K562 (cell line): ENCODE data around the gene ZNF138. TPM values are rescaled to one million over a fixed set of nuclear protein-coding genes. Genes with fewer than 3 reads are reported as not detected.

ENCODE experiments used
- ATAC-seq: fragments of 200-7000 bp; cut with Tn5 transposase; 3 replicates; pipeline ENCODE4 v1.9.1; 2020; ENCODE audit warnings: moderate library complexity
- BruUV-seq: library from RNA; stranded (reverse); fragments of 400-500 nt; replicated peaks from 2 replicates; lab custom pipeline; 2021; lab: Mats Ljungman, UMichigan
- CTCF ChIA-PET: fragments of 300-600 bp; formaldehyde crosslinking; extraction: SDS; loops from one replicate; lab custom pipeline; 2021; ENCODE audit warnings: low intra/inter-chr PET ratio; lab: Yijun Ruan, JAX
- POLR2A ChIA-PET: fragments of 300-600, 350-650 bp; sonication (Branson Sonifier 250); formaldehyde crosslinking; extraction: SDS; loops from one replicate; lab custom pipeline; 2021; ENCODE audit warnings: antibody characterized with exemption, inconsistent platforms; lab: Yijun Ruan, JAX
- DNase-seq, 4 experiments: peaks; one replicate each; pipeline versions ENCODE4 v3.0.0 to v3.0.0-alpha.2; 2011 to 2018; ENCODE audit warnings: low spot score in 3 of 4, mixed read lengths in 3 of 4; ENCODE audit errors: extremely low read depth in 1 of 4
- FAIRE-seq: peaks from 2 replicates; lab custom pipeline; 2011; peaks lifted over from hg19 to GRCh38; lab: Jason Lieb, UNC
- H2AFZ ChIP-seq: 2 replicates; pipeline ENCODE4 v1.6.0; 2011; ENCODE audit warnings: low read depth, low read length, control low read depth, inconsistent platforms
- H3K27ac ChIP-seq: fragments of 200-600 bp; 3 replicates; pipeline ENCODE4 v1.8.0; 2011; ENCODE audit warnings: low read depth, mild to moderate bottlenecking, control low read depth, inconsistent platforms, low read length, moderate library complexity, mixed read lengths; ENCODE audit errors: extremely low read depth
- H3K27me3 ChIP-seq, 2 experiments: fragments of 300-600 bp in 1 of 2; 2 replicates in 1 of 2; 3 replicates in 1 of 2; pipeline versions ENCODE4 v1.6.0 to v1.8.0; 2011; ENCODE audit warnings: inconsistent platforms in 2 of 2, low read length in 2 of 2, mild to moderate bottlenecking in 1 of 2, mixed read lengths in 1 of 2, moderate library complexity in 1 of 2; ENCODE audit not compliant: control insufficient read depth in 2 of 2, insufficient read depth in 2 of 2
- H3K36me3 ChIP-seq: fragments of 300-600 bp; 3 replicates; pipeline ENCODE4 v1.8.0; 2011; ENCODE audit warnings: mild to moderate bottlenecking, low read length, inconsistent platforms; ENCODE audit not compliant: control insufficient read depth, insufficient read depth
- H3K4me1 ChIP-seq, 2 experiments: fragments of 200-600 bp in 1 of 2; replicated peaks in 1 of 2; 2 replicates in 1 of 2; 3 replicates in 1 of 2; pipeline versions ENCODE4 v1.5.1 to v1.8.0; 2011; ENCODE audit warnings: inconsistent platforms in 2 of 2, low read length in 2 of 2, mild to moderate bottlenecking in 1 of 2, mixed read lengths in 1 of 2, moderate library complexity in 1 of 2; ENCODE audit not compliant: control insufficient read depth in 2 of 2, insufficient read depth in 2 of 2
- H3K4me2 ChIP-seq: 2 replicates; pipeline ENCODE4 v1.6.1; 2011; ENCODE audit warnings: low read length, control low read depth, inconsistent platforms, mixed read lengths; ENCODE audit not compliant: insufficient read depth
- H3K4me3 ChIP-seq: fragments of 200-600 bp; sonication (generic), shearing (Covaris generic); 2 replicates; pipeline ENCODE4 v1.5.1; 2016; ENCODE audit warnings: control low read depth, inconsistent platforms
- H3K79me2 ChIP-seq: fragments of 200-600 bp; 3 replicates; pipeline ENCODE4 v1.8.0; 2011; ENCODE audit warnings: low read length, inconsistent platforms; ENCODE audit not compliant: control insufficient read depth, insufficient read depth
- H3K9ac ChIP-seq, 2 experiments: 2 replicates each; pipeline versions ENCODE4 v1.6.0 to v1.6.1; 2011; ENCODE audit warnings: low read depth in 2 of 2, low read length in 2 of 2, control low read depth in 1 of 2, inconsistent platforms in 1 of 2, mild to moderate bottlenecking in 1 of 2, mixed read lengths in 1 of 2; ENCODE audit not compliant: insufficient read depth in 1 of 2
- H3K9me1 ChIP-seq: one replicate; pipeline ENCODE4 v1.6.0; 2011; ENCODE audit warnings: inconsistent platforms, mild to moderate bottlenecking, low read length, moderate library complexity; ENCODE audit not compliant: control insufficient read depth, insufficient read depth
- H3K9me3 ChIP-seq: replicated peaks from 2 replicates; pipeline ENCODE4 v1.5.1; 2011; ENCODE audit warnings: low read depth, low read length, inconsistent platforms; ENCODE audit not compliant: control insufficient read depth, insufficient read depth
- H4K20me1 ChIP-seq: replicated peaks from 2 replicates; pipeline ENCODE4 v1.6.1; 2011; ENCODE audit warnings: low read length, inconsistent platforms, mixed read lengths; ENCODE audit not compliant: control insufficient read depth, insufficient read depth
- EGR1 ChIP-seq: fragments of 450-650 bp; conservative IDR thresholded peaks from 2 replicates; pipeline ENCODE4 v1.6.1; 2017; ENCODE audit warnings: mild to moderate bottlenecking
- MCM5 ChIP-seq: fragments of 450-650 bp; IDR thresholded peaks from 2 replicates; pipeline ENCODE4 v1.6.1; 2016; ENCODE audit warnings: low read depth
- TAF1 ChIP-seq: IDR thresholded peaks from 2 replicates; pipeline ENCODE4 v1.6.1; 2011; ENCODE audit warnings: mild to moderate bottlenecking, low read length, moderate library complexity; ENCODE audit not compliant: insufficient read depth, control insufficient read depth, severe bottlenecking; ENCODE audit errors: extremely low read depth
- XRCC5 ChIP-seq: fragments of 200-400 bp; formaldehyde crosslinking; IDR thresholded peaks from 2 replicates; pipeline ENCODE4 v1.6.1; 2017; ENCODE audit warnings: low read depth, mild to moderate bottlenecking, low read length
- YY1 ChIP-seq, 3 experiments: IDR thresholded peaks; 2 replicates each; pipeline ENCODE4 v1.6.1; 2011; ENCODE audit warnings: low read length in 2 of 3, mild to moderate bottlenecking in 2 of 3, moderate library complexity in 2 of 3, borderline replicate concordance in 1 of 3, control low read depth in 1 of 3, low read depth in 1 of 3; ENCODE audit not compliant: insufficient read depth in 3 of 3, insufficient replicate concordance in 2 of 3, control insufficient read depth in 1 of 3, insufficient read length in 1 of 3; ENCODE audit errors: extremely low read depth in 1 of 3
- ZBTB33 ChIP-seq: sonication (generic); formaldehyde crosslinking; IDR thresholded peaks from 2 replicates; pipeline ENCODE4 v1.8.1; 2023; ENCODE audit warnings: mild to moderate bottlenecking, missing genetic modification reagents
- WGBS: fragments of 100-300 bp; shearing (Covaris generic); methylation state at CpG from one replicate; pipeline ENCODE4 v1.1.6; 2016; ENCODE audit warnings: low coverage, mixed read lengths; ENCODE audit not compliant: insufficient coverage; ENCODE audit errors: missing lambda C conversion rate; 5-methylcytosine and 5-hydroxymethylcytosine counted together
- in situ Hi-C: fragments of 300-500 bp; cut with MboI; formaldehyde crosslinking; loops from 4 replicates; pipeline ENCODE4 v1.15.0; 2018; ENCODE audit warnings: inconsistent platforms, mixed read lengths
- intact Hi-C: fragments of 100-400 bp; cut with micrococcal nuclease; formaldehyde crosslinking; loops from 2 replicates; pipeline ENCODE4 v1.14.2; 2022
- polyA plus RNA-seq, 8 experiments: library from polyadenylated mRNA; depleted of rRNA in 4 of 8; stranded (reverse) in 5 of 8; unstranded in 3 of 8; fragments of >200 nt; fragmentation: Nextera tagmentation in 2 of 8; fragmentation: Illumina TruSeq in 1 of 8; extraction: Ambion mirVana in 2 of 8; extraction: Trizol in 1 of 8; gene quantifications; 2 replicates each; pipeline versions ENCODE4 v1.2.1 to v1.2.3, GENCODE V29; 2011 to 2014; ENCODE audit warnings: inconsistent platforms in 1 of 8, missing spikeins in 1 of 8
- total RNA-seq, 7 experiments: library from RNA; depleted of rRNA in 6 of 7; stranded (reverse); fragments of >200 nt in 6 of 7; fragmentation: Illumina TruSeq in 2 of 7; extraction: Trizol in 2 of 7; gene quantifications; 2 replicates each; pipeline versions ENCODE4 v1.2.1 to v1.2.3, GENCODE V29; 2011 to 2021; ENCODE audit warnings: low replicate concordance in 1 of 7

ZNF138 gene
- total and polyA plus RNA-seq, 9 of the 15 experiments (the other 6 are each of a cell fraction or from before 2014, with no cell fraction given), result 14.6 to 34.9 (median 22.6) TPM

GRCh38 chr7:64838691-64839090 is 44.5 kb downstream of the ZNF138 start:
- WGBS, result 74% methylated on average over 14 of the region's 14 CpGs
- TF ChIP-seq ZBTB33 (CRISPR knock-in tag), result 0 out of 2 replicates have a peak, but pooled peaks have one; percentile 29
- TF ChIP-seq EGR1, result no peak
- TF ChIP-seq MCM5, result no peak
- TF ChIP-seq TAF1, result peak; percentile 28
- TF ChIP-seq YY1 (IDR thresholded peaks at IDR 0.05; ENCODE audit: borderline replicate concordance in 1 of 3, control insufficient read depth in 1 of 3, extremely low read depth in 1 of 3, insufficient read depth in 3 of 3, insufficient read length in 1 of 3, insufficient replicate concordance in 2 of 3, low read depth in 1 of 3, low read length in 2 of 3), result peak; percentile 27 to 79 (median 41)
- no peak for TF ChIP-seq XRCC5
- intact Hi-C loops, result no loop called here
- no peaks in the 10 kb centered on the region for H3K4me1 ChIP-seq
- POLR2A ChIA-PET, result no interaction called here
- H3K36me3 ChIP-seq, result no peaks in the 10 kb centered on the region
- no peaks in the 10 kb centered on the region for H4K20me1 ChIP-seq
- H3K9me3 ChIP-seq, result peaks cover 7% of the 10 kb centered on the region
- H2AFZ ChIP-seq, result no peak overlapping the region
- in situ Hi-C loops, result no loop called here
- DNase-seq (peak in 3 of 4 experiments; percentile 12 to 48 (median 21)), FAIRE-seq (no peak), ATAC-seq (no peak)
- CTCF ChIA-PET, result no interaction called here
- H3K4me2 ChIP-seq, result no peak overlapping the region
- no peak overlapping the region; the same call in 2 of the 3 replicates for H3K27ac ChIP-seq
- BruUV-seq, result no TSS peak
- 0 out of 2 replicates have a peak overlapping the region, but pooled peaks have one; percentile 16 for H3K4me3 ChIP-seq
- H3K9me1 ChIP-seq, result no peaks in the 10 kb centered on the region
- no peak overlapping the region; a peak in 1 of 4 replicates for H3K9ac ChIP-seq
- no peaks in the 10 kb centered on the region for H3K79me2 ChIP-seq
- H3K27me3 ChIP-seq, result no peaks in the 10 kb centered on the region
